Embryonic facial prominence (tissue), 1 donor: ENCODE results near the gene RARRES1.
"Not testable (repeated sequence)": the region's sequence is repeated elsewhere in the genome, so short reads cannot be mapped to it uniquely, and the experiment has no call there.

Source experiments
- DNase-seq: peaks from one replicate; pipeline ENCODE4 v3.0.0-alpha.2; 2016; ENCODE audit errors: extremely low spot score

RARRES1 gene

GRCh38 chr3:158696618-158697017 lies 35.6 kb downstream of the RARRES1 start:
- DNase-seq: no peak

- not testable (repeated sequence) for DNase-seq
These were observed 38.3 kb downstream of the RARRES1 start for GRCh38 chr3:158693866-158694456.

GRCh38 chr3:158685159-158685558 lies 47.1 kb downstream of the RARRES1 start:
- no peak for DNase-seq

- DNase-seq: no peak
These were observed 48.9 kb downstream of the RARRES1 start for GRCh38 chr3:158683230-158683962.

GRCh38 chr3:158680861-158681260 lies 51.4 kb downstream of the RARRES1 start:
- no peak for DNase-seq

- DNase-seq: no peak
These were observed 52.7 kb downstream of the RARRES1 start for GRCh38 chr3:158679547-158680000.

- DNase-seq: no peak
These were observed 53.6 kb downstream of the RARRES1 start for GRCh38 chr3:158678687-158679086.

- DNase-seq: peak; percentile 68
These were observed 59.8 kb downstream of the RARRES1 start, which contains the start of gene LXN for GRCh38 chr3:158672215-158673176. LXN (minus strand) TSS chr3:158672648; CDS start chr3:158672478, 170 bp downstream.

- DNase-seq: no peak
These were observed 60.4 kb downstream of the RARRES1 start for GRCh38 chr3:158671821-158672214.

- no peak for DNase-seq
These were observed 63.8 kb downstream of the RARRES1 start for GRCh38 chr3:158668506-158668905.

- DNase-seq: no peak
These were observed 65.8 kb downstream of the RARRES1 start for GRCh38 chr3:158666416-158666815.

GRCh38 chr3:158663832-158664231 lies 68.4 kb downstream of the RARRES1 start:
- DNase-seq: no peak

GRCh38 chr3:158663246-158663645 lies 69.0 kb downstream of the RARRES1 start:
- no peak for DNase-seq

- no peak for DNase-seq
These were observed 71.5 kb downstream of the RARRES1 start for GRCh38 chr3:158660711-158661110.

- peak; percentile 6 for DNase-seq
These were observed 72.6 kb downstream of the RARRES1 start for GRCh38 chr3:158659454-158660237.

GRCh38 chr3:158658889-158659288 lies 73.4 kb downstream of the RARRES1 start:
- no peak for DNase-seq

GRCh38 chr3:158652463-158652862 lies 79.8 kb downstream of the RARRES1 start:
- no peak for DNase-seq

- DNase-seq: no peak
These were observed 81.1 kb downstream of the RARRES1 start for GRCh38 chr3:158651192-158651591.

GRCh38 chr3:158649791-158650190 lies 82.5 kb downstream of the RARRES1 start:
- DNase-seq: no peak
